VCaP (cell line): Measurements from ENCODE around the gene DCP1B.

Experiments used
- H3K27ac ChIP-seq: fragments of 450-650 bp; 2 replicates; pipeline ENCODE4 v1.5.1; 2017
- CTCF ChIP-seq: fragments of 450-650 bp; conservative IDR thresholded peaks from 2 replicates; pipeline ENCODE4 v1.5.1; 2017; ENCODE audit warnings: mild to moderate bottlenecking, moderate library complexity

Gene DCP1B

GRCh38 chr12:2046957-2047356, 42.7 kb upstream of the DCP1B start:
- no peak for TF ChIP-seq CTCF
- H3K27ac ChIP-seq = no peak overlapping the region

GRCh38 chr12:2044165-2044564, 39.9 kb upstream of the DCP1B start:
- H3K27ac ChIP-seq = peak overlapping the region; percentile 2
- no peak for TF ChIP-seq CTCF

- no peak overlapping the region for H3K27ac ChIP-seq
- TF ChIP-seq CTCF = no peak
These were observed 38.8 kb upstream of the DCP1B start for GRCh38 chr12:2043054-2043453.

- TF ChIP-seq CTCF = no peak
- H3K27ac ChIP-seq = peak overlapping the region; percentile 52; the same call in 1 of the 2 replicates
These were observed 34.8 kb upstream of the DCP1B start for GRCh38 chr12:2039034-2039433.

GRCh38 chr12:2035431-2036055, 31.3 kb upstream of the DCP1B start:
- peak overlapping the region; percentile 50 for H3K27ac ChIP-seq
- TF ChIP-seq CTCF = no peak

- H3K27ac ChIP-seq = peak overlapping the region; percentile 50
- TF ChIP-seq CTCF = peak; percentile 99
These were observed 30.6 kb upstream of the DCP1B start for GRCh38 chr12:2034633-2035430.

DNA sequence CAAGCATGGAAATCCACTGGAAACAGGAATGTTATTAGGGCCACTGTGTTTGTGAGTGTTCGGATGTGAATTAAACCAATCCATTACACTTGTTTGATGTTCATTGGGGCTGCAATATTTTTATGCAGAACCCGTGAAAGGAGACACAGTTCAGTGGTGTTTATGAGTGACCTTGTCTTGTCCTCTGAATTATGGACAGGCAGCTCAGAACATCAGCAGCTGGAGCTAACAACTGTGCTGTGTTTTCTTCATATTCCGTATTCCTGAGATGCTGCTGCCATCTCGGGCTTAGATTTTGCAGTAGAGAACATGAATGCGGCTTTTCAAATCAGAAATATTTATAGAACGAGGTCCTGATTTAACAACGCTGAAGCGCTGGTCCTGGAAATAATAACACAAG, 28.2 kb upstream of the DCP1B start:
- no peak for TF ChIP-seq CTCF
- H3K27ac ChIP-seq = no peak overlapping the region
